Peyer's patch (tissue), 4 donors: ENCODE measurements around the gene HENMT1.

Experiments used
- POLR2A ChIP-seq, 2 donors: fragments of 450-650 bp; IDR thresholded peaks; one replicate each; pipeline ENCODE4 v1.5.1; 2017; ENCODE audit warnings: antibody characterized with exemption in 2 of 2, mild to moderate bottlenecking in 2 of 2, moderate library complexity in 2 of 2
- TF ChIP-seq, protein P1 (sequence below), 6 experiments: fragments of 450-650 bp in 4 of 6; fragments of 200-600 bp in 2 of 6; sonication (generic) in 1 of 6; IDR thresholded peaks; one replicate each; pipeline ENCODE4 v1.5.1; 2017 to 2019; ENCODE audit warnings: antibody characterized with exemption in 6 of 6, mild to moderate bottlenecking in 3 of 6, moderate library complexity in 1 of 6

DNA sequence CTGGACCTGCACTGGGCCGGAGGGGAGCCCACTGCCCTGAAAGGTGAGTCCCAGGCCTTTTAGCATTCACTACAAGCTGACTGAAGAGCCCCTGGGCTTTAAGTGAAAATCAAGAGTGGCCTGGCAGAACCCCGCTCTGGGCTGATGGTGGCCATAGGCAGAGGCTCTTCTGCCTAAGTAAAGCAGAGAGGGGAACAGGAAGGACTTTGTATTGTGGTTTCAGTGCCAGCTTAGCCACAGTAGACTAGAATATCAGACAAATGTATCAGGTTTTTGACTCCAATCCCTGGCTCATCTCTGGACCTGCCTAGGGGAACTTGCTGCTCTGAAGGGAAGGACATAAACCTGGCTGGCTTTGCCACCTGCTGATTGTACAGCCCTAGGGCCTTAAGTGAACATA lies 10.2 kb upstream of the HENMT1 start:
- TF ChIP-seq, protein P1, sequence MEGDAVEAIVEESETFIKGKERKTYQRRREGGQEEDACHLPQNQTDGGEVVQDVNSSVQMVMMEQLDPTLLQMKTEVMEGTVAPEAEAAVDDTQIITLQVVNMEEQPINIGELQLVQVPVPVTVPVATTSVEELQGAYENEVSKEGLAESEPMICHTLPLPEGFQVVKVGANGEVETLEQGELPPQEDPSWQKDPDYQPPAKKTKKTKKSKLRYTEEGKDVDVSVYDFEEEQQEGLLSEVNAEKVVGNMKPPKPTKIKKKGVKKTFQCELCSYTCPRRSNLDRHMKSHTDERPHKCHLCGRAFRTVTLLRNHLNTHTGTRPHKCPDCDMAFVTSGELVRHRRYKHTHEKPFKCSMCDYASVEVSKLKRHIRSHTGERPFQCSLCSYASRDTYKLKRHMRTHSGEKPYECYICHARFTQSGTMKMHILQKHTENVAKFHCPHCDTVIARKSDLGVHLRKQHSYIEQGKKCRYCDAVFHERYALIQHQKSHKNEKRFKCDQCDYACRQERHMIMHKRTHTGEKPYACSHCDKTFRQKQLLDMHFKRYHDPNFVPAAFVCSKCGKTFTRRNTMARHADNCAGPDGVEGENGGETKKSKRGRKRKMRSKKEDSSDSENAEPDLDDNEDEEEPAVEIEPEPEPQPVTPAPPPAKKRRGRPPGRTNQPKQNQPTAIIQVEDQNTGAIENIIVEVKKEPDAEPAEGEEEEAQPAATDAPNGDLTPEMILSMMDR (IDR thresholded peaks at IDR 0.05), result no peak
- no peak for TF ChIP-seq POLR2A (IDR thresholded peaks at IDR 0.05)
